Epithelial cell of esophagus (primary cell): Measurements from ENCODE around the gene KCTD21.
A peak's percentile ranks its signal among the peaks of the same experiment; 100 is the strongest.

Experiments used
- DNase-seq: peaks from one replicate; pipeline ENCODE4 v3.0.0; 2010; ENCODE audit warnings: low read depth
- H3K4me3 ChIP-seq: 2 replicates; pipeline ENCODE4 v1.5.1; 2011; ENCODE audit warnings: mild to moderate bottlenecking, low read length, control low read depth
- TF ChIP-seq, protein P1 (sequence below): IDR thresholded peaks from 2 replicates; pipeline ENCODE4 v1.5.1; 2011; ENCODE audit warnings: low read depth, mild to moderate bottlenecking, low read length, control low read depth, inconsistent platforms; ENCODE audit not compliant: insufficient read depth; ENCODE audit errors: missing control alignments

The KCTD21 gene

DNA sequence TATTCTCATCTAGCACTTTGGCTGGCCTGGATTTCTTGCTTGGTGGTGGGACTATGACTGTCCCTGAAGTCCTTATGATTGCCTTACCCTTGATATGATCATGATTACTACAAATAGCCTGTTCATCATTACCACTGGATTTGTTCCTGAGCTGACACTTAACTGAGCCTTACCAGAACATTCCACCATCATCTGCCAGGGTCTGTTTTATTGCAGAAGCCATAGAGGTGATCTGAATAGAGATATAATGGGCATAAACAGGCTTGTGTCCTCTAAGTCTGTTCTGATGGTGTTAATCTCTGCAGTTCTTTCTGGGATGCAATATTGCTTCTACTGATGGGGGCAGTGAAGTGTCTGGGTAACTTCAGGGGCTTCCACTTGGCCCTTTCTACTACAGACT lies 36.6 kb downstream of the KCTD21 start:
- no peak overlapping the region for H3K4me3 ChIP-seq
- TF ChIP-seq, protein P1, sequence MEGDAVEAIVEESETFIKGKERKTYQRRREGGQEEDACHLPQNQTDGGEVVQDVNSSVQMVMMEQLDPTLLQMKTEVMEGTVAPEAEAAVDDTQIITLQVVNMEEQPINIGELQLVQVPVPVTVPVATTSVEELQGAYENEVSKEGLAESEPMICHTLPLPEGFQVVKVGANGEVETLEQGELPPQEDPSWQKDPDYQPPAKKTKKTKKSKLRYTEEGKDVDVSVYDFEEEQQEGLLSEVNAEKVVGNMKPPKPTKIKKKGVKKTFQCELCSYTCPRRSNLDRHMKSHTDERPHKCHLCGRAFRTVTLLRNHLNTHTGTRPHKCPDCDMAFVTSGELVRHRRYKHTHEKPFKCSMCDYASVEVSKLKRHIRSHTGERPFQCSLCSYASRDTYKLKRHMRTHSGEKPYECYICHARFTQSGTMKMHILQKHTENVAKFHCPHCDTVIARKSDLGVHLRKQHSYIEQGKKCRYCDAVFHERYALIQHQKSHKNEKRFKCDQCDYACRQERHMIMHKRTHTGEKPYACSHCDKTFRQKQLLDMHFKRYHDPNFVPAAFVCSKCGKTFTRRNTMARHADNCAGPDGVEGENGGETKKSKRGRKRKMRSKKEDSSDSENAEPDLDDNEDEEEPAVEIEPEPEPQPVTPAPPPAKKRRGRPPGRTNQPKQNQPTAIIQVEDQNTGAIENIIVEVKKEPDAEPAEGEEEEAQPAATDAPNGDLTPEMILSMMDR, result no peak
- no peak for DNase-seq

DNA sequence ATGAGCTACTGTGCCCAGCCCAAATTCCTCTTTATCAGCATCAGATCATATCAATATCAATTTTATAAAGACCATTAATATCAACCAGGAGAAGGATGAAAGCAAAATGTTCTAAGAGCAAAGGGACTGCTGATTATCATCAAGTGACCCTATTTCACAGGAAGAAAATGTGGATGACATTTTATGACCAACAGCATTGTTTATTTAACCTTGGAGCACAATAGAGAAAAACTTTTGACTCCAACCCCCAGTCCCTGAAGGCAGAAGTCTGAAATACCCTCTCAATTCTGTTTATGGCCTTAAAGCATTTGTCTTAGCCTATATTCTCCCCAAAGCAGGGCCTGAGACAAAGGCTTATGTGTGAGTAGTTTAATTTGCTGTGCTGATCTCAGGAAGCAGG lies 37.7 kb downstream of the KCTD21 start:
- DNase-seq, result no peak
- TF ChIP-seq, protein P1, result no peak

DNA sequence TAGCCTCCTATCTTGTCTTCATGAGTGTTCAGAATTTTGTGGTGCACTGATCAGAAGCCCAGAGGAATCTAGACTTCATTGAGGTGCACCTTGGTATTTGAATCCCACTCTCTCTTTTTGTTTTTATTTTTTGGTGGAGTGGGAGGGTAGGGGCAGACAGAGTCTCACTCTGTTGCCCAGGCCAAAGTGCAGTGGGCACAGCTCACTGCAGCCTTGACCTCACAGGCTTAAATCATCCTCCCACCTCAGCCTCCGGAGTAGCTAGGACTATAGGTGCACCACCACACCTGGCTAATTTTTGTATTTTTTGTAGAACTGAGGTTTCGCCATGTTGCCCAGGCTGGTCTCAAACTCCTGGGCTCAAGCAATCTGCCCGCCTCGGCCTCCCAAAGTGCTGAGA lies 38.1 kb downstream of the KCTD21 start:
- DNase-seq, result no peak
- TF ChIP-seq, protein P1, result no peak
- no peak overlapping the region for H3K4me3 ChIP-seq

More for the DNA sequence above, 37.7 kb downstream of the KCTD21 start:
- no peak overlapping the region for H3K4me3 ChIP-seq

DNA sequence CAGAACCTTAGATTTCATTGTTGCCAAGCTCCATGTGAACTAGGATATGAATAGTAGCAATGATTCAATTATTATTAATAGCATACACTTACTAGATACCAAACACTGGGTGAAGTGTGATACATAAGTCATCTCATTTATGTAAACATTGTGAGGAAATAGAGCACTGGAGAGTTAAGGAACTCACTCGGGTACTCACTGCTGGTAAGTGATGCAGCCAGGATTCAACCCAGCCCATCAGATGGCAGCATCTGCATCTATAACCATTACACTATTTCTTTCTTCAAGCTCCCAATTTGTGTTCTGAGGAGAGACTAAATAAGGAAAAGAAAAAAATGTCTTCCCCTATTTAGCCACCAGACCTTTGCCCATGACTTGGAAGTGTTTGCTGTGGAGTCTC lies 38.8 kb downstream of the KCTD21 start:
- peak; percentile 88 for DNase-seq
- TF ChIP-seq, protein P1, result peak; percentile 22
- no peak overlapping the region for H3K4me3 ChIP-seq

DNA sequence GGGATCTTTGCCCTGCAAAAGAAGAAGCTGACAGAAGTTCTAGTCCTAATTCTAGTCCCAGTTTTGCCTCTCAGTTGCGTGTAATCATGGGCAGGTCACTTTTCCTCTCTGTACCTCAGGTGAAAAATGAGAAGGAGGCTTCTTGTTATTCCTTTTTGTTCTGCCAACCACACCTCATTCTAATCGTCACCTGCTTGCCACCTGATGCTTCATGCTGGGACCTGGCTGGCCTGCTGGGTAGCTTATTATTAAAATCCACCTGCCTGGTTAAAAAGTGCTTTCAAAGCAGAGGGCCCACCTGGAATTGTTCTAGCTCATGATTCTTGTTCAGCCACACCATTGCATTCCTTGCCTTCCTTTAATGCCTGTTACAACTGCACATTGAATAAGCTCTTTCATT lies 40.6 kb downstream of the KCTD21 start:
- TF ChIP-seq, protein P1, result no peak
- peak; percentile 25 for DNase-seq
- no peak overlapping the region for H3K4me3 ChIP-seq

DNA sequence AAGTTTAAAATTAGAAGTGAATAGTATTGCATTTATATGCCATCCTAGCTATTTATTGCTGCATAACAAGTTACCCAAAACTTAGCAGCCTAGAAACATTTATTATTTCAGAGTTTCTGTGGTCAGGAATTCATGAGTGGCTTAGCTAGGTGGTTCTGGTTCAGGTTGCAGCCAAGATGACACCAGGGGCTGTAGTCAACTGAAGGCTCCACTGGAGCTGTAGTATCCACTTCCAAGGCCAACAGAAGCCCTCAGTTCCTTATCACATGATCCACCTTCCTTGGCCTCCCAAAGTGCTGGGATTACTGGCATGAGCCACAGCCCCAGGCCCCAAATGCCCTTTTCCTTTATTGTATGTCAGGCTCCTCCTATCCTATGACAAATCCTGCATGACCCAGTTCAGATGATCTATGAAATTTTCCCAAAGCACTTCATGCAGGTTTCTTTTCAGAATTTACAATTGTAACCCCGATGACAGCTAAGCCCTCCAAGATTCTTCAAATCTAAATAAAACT lies 42.9 kb downstream of the KCTD21 start:
- DNase-seq, result no peak
- no peak overlapping the region for H3K4me3 ChIP-seq
- TF ChIP-seq, protein P1, result no peak

DNA sequence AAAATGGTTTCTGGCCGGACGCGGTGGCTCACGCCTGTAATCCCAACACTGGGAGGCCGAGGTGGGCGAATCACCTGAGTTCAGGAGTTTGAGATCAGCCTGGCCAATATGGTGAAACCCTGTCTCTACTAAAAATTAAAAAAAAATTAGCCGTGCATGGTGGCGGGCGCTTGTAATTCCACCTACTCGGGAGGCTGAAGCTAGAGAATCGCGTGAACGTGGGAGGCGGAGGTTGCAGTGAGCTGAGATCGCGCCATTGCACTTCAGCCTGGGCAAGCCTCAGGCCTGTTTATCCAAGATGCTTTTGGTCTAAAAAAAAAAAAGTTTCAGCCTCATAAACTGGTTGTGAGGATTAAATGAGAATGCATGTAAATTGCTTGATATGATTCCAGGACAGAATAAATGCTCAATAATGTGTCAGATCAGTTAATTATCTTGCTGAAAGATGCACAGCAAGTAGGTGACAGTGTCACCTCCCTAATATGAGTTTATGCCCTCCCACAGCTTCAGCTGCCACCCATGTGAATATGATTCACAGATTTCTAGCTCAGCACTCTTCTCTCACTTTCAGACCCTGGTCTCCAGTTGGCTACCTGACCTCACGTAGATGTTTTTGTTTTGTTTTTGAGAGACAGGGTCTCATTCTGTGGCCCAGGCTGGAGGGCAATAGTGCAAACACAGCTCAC lies 47.9 kb downstream of the KCTD21 start:
- no peak for DNase-seq
- TF ChIP-seq, protein P1, result no peak
- peak overlapping the region; percentile 99 for H3K4me3 ChIP-seq
